GM19438 (cell line): ENCODE measurements around the gene FCN3.
"Not testable (repeated sequence)": the region's sequence is repeated elsewhere in the genome, so short reads cannot be mapped to it uniquely, and the experiment has no call there.

Source experiments
- ATAC-seq: cut with Tn5 transposase; IDR thresholded peaks from one replicate; pipeline ENCODE4 v1.9.1; 2021; ENCODE audit warnings: low read depth; ENCODE audit not compliant: unreplicated experiment

Gene FCN3

GRCh38 chr1:27374362-27375086 lies at the start of gene FCN3:
TSS of gene FCN3 (minus strand) at chr1:27374824. CDS start at chr1:27374818, 6 bp downstream.
- no peak for ATAC-seq

- no peak for ATAC-seq
These were observed 49.1 kb upstream of the FCN3 start for GRCh38 chr1:27423709-27424108.

- no peak for ATAC-seq
These were observed 43.9 kb upstream of the FCN3 start for GRCh38 chr1:27418326-27419185.

GRCh38 chr1:27417713-27418112 lies 43.1 kb upstream of the FCN3 start:
- no peak for ATAC-seq

GRCh38 chr1:27416387-27417111 lies 41.9 kb upstream of the FCN3 start:
- no peak for ATAC-seq

GRCh38 chr1:27414091-27414490 lies 39.5 kb upstream of the FCN3 start:
- no peak for ATAC-seq

GRCh38 chr1:27413004-27413403 lies 38.4 kb upstream of the FCN3 start:
- no peak for ATAC-seq

GRCh38 chr1:27412502-27412901 lies 37.9 kb upstream of the FCN3 start:
- ATAC-seq, result no peak

- no peak for ATAC-seq
These were observed 36.1 kb upstream of the FCN3 start for GRCh38 chr1:27410709-27411108.

- no peak for ATAC-seq
These were observed 35.0 kb upstream of the FCN3 start for GRCh38 chr1:27409669-27410068.

GRCh38 chr1:27408151-27408550 lies 33.5 kb upstream of the FCN3 start:
- ATAC-seq, result no peak

GRCh38 chr1:27406791-27407190 lies 32.2 kb upstream of the FCN3 start:
- ATAC-seq, result not testable (repeated sequence)

GRCh38 chr1:27406362-27406680 lies 31.7 kb upstream of the FCN3 start:
- no peak for ATAC-seq

- not testable (repeated sequence) for ATAC-seq
These were observed 31.2 kb upstream of the FCN3 start for GRCh38 chr1:27405598-27406361.

- ATAC-seq, result no peak
These were observed 30.4 kb upstream of the FCN3 start for GRCh38 chr1:27405074-27405473.

- no peak for ATAC-seq
These were observed 29.3 kb upstream of the FCN3 start for GRCh38 chr1:27403931-27404330.

GRCh38 chr1:27403065-27403726 lies 28.6 kb upstream of the FCN3 start:
- no peak for ATAC-seq

GRCh38 chr1:27402349-27402754 lies 27.7 kb upstream of the FCN3 start:
- no peak for ATAC-seq

- no peak for ATAC-seq
These were observed 26.3 kb upstream of the FCN3 start for GRCh38 chr1:27400963-27401341.
